Activated naive CD4-positive, alpha-beta T cell treated with anti-CD3 and anti-CD28 coated beads, Interleukin-2, amount 10 ng/mL, durations not matched to agents 7 days and 5 days (primary cell): ENCODE data around the gene GRIK2.

ENCODE experiments used
- CTCF ChIA-PET: fragments of 350-600 bp; sonication (Branson Sonifier 250); formaldehyde crosslinking; loops from one replicate; lab custom pipeline; 2021; ENCODE audit warnings: antibody characterized with exemption; lab: Charles Lee
- DNase-seq: peaks from one replicate; pipeline ENCODE4 v3.0.0-alpha.2; 2020
- H3K27ac Mint-ChIP-seq: one replicate; pipeline ENCODE4 v1.8.0; 2021; ENCODE audit warnings: mild to moderate bottlenecking, moderate library complexity, mixed read lengths
- H3K27me3 Mint-ChIP-seq: one replicate; pipeline ENCODE4 v1.8.0; 2021; ENCODE audit warnings: mild to moderate bottlenecking, mixed read lengths
- H3K36me3 Mint-ChIP-seq: one replicate; pipeline ENCODE4 v1.8.0; 2021; ENCODE audit warnings: mixed read lengths
- H3K4me1 Mint-ChIP-seq: one replicate; pipeline ENCODE4 v1.8.0; 2021; ENCODE audit warnings: mixed read lengths
- H3K4me3 Mint-ChIP-seq: one replicate; pipeline ENCODE4 v1.8.0; 2021; ENCODE audit warnings: mild to moderate bottlenecking, moderate library complexity, mixed read lengths
- H3K9me3 Mint-ChIP-seq: one replicate; pipeline ENCODE4 v1.8.0; 2021; ENCODE audit warnings: mixed read lengths

The GRIK2 gene

DNA sequence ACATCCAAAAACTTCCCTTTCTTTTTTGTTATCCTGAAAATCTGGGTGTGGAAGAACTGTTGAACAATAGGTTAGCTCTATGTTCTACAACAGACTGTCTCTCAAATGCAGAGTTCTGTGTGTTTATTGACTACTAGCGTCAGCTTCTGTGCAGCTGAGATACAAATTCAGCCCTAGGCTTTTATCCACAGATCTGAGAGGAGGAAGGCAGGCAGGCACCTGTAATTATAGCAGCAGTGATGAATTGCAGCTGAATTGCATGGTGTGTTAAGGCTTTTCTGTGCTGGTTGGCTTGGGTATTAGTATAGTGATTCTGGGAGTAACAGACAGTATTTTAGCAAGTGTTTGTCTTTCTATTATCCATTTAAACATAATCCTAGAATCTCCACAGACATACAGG lies 24.4 kb downstream of the GRIK2 start:
- Mint-ChIP-seq H3K9me3 (no peaks in the 10 kb centered on the region), H3K27me3 (no peaks in the 10 kb centered on the region), H3K4me1 (no peaks in the 10 kb centered on the region), H3K27ac (no peak overlapping the region), H3K36me3 (no peaks in the 10 kb centered on the region), H3K4me3 (no peak overlapping the region)
- no peak for DNase-seq
- CTCF ChIA-PET, result no interaction called here

- Mint-ChIP-seq H3K36me3 (no peaks in the 10 kb centered on the region), H3K9me3 (peaks cover 1% of the 10 kb centered on the region), H3K27ac (no peak overlapping the region), H3K4me1 (no peaks in the 10 kb centered on the region), H3K27me3 (no peaks in the 10 kb centered on the region), H3K4me3 (no peak overlapping the region)
- no peak for DNase-seq
- CTCF ChIA-PET, result no interaction called here
Measured at GRCh38 chr6:101422251-101422650, 28.7 kb downstream of the GRIK2 start.

DNA sequence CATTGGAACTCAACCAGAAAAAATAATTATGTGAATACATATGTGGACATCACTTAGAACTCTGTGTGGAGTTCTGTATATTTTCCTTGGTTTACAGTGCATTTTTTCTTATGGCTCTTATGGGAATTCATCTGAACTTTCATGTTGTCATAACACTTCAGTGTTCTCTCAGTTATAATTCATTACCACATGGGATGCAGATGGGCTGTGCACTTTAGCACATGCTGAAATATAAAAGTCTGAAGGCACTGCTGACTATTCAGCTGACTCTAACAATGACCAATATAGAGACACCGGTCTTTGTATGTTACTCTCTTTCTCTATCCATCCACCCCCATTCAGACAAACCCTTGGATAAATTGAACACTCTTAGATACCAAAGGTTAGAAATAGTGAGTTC lies 29.3 kb downstream of the GRIK2 start:
- H3K4me3 Mint-ChIP-seq, result no peak overlapping the region
- CTCF ChIA-PET, result no interaction called here
- H3K9me3 Mint-ChIP-seq, result peaks cover 1% of the 10 kb centered on the region

DNA sequence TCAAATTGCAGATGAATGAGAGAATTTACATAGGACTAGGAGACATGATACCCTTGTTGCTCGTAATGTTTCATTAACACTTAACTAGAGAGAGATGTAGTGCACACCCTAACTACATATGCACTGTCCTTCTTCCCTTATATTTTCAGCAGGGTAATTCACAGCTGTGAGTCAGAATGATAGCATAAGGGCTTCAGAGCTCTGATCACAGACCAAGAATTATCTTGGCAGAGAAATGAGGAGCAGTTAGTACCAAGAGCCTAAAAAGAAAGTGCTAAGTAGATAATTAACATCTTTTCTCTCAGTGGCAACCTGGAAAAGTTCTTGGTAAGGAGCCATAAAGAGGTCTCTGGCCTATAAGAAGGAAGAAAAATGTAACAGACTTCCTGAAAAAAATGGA lies 35.8 kb downstream of the GRIK2 start:
- H3K9me3 Mint-ChIP-seq, result no peaks in the 10 kb centered on the region
- no peak overlapping the region for H3K4me3 Mint-ChIP-seq
- CTCF ChIA-PET, result no interaction called here
- no peak for DNase-seq
- no peaks in the 10 kb centered on the region for H3K27me3 Mint-ChIP-seq
- no peak overlapping the region for H3K27ac Mint-ChIP-seq
- no peaks in the 10 kb centered on the region for H3K4me1 Mint-ChIP-seq
- H3K36me3 Mint-ChIP-seq, result no peaks in the 10 kb centered on the region

More for the DNA sequence above, 29.3 kb downstream of the GRIK2 start:
- Mint-ChIP-seq H3K27me3 (no peaks in the 10 kb centered on the region), H3K36me3 (no peaks in the 10 kb centered on the region), H3K4me1 (no peaks in the 10 kb centered on the region), H3K27ac (no peak overlapping the region)
- no peak for DNase-seq

DNA sequence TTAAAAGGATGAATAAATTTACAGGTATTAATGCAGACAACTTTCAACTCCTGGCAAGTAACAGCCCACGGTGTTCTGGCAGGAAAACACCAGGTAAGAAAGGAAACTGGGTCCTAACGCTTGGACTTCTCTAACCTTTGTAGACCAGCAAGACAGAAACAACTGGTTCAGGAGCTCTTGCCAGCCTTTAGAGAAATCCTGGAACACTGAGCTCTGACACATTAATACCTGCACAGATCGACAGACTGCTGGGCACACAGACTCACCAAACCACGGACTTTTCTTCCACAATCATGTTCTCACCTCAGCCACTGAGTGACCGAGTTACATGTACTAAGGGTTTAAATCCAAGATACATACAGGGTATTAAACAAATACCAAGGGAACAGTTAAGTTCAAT lies 36.3 kb downstream of the GRIK2 start:
- no peak for DNase-seq
- Mint-ChIP-seq H3K36me3 (no peaks in the 10 kb centered on the region), H3K4me3 (no peak overlapping the region), H3K27me3 (no peaks in the 10 kb centered on the region), H3K4me1 (no peaks in the 10 kb centered on the region), H3K9me3 (no peaks in the 10 kb centered on the region), H3K27ac (no peak overlapping the region)
- CTCF ChIA-PET, result no interaction called here

GRCh38 chr6:101433141-101433540 lies 39.6 kb downstream of the GRIK2 start:
- H3K27ac Mint-ChIP-seq, result no peak overlapping the region
- no peaks in the 10 kb centered on the region for H3K9me3 Mint-ChIP-seq
- no peaks in the 10 kb centered on the region for H3K4me1 Mint-ChIP-seq
- no peaks in the 10 kb centered on the region for H3K36me3 Mint-ChIP-seq
- H3K27me3 Mint-ChIP-seq, result no peaks in the 10 kb centered on the region
- no peak for DNase-seq
- CTCF ChIA-PET, result no interaction called here
- no peak overlapping the region for H3K4me3 Mint-ChIP-seq

GRCh38 chr6:101434601-101435000 lies 41.1 kb downstream of the GRIK2 start:
- Mint-ChIP-seq H3K36me3 (no peaks in the 10 kb centered on the region), H3K4me3 (no peak overlapping the region), H3K27ac (no peak overlapping the region), H3K4me1 (no peaks in the 10 kb centered on the region), H3K9me3 (no peaks in the 10 kb centered on the region), H3K27me3 (no peaks in the 10 kb centered on the region)
- DNase-seq, result no peak
- CTCF ChIA-PET, result no interaction called here

GRCh38 chr6:101435038-101435437 lies 41.5 kb downstream of the GRIK2 start:
- no peaks in the 10 kb centered on the region for H3K36me3 Mint-ChIP-seq
- no peaks in the 10 kb centered on the region for H3K9me3 Mint-ChIP-seq
- H3K4me3 Mint-ChIP-seq, result no peak overlapping the region
- H3K4me1 Mint-ChIP-seq, result no peaks in the 10 kb centered on the region
- no peak overlapping the region for H3K27ac Mint-ChIP-seq
- DNase-seq, result no peak
- CTCF ChIA-PET, result no interaction called here
- no peaks in the 10 kb centered on the region for H3K27me3 Mint-ChIP-seq

DNA sequence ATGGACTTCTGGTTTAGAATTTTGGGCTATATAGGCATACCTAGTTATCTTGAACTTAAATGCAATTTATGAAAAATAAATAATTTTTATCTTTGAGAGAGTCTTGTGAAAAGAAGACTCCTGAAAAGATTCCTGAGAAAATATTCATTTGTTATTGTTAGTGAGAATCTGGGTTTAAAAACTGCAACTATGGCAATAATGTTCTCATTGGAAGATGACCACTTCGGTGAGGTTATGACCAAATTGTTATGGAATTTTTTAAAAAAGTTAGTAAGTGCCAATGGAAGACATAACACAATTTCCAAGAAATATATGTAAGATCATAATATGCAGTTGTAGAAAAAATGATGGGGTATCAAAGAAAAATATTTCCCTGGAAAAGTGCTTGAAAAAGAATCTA lies 46.3 kb downstream of the GRIK2 start:
- Mint-ChIP-seq H3K36me3 (no peaks in the 10 kb centered on the region), H3K9me3 (peaks cover 1% of the 10 kb centered on the region), H3K4me1 (no peaks in the 10 kb centered on the region), H3K27me3 (no peaks in the 10 kb centered on the region), H3K27ac (no peak overlapping the region), H3K4me3 (no peak overlapping the region)
- DNase-seq, result no peak
- CTCF ChIA-PET, result no interaction called here

GRCh38 chr6:101443315-101443714 lies 49.8 kb downstream of the GRIK2 start:
- H3K4me1 Mint-ChIP-seq, result no peaks in the 10 kb centered on the region
- CTCF ChIA-PET, result no interaction called here
- H3K27me3 Mint-ChIP-seq, result no peaks in the 10 kb centered on the region
- H3K27ac Mint-ChIP-seq, result no peak overlapping the region
- no peaks in the 10 kb centered on the region for H3K36me3 Mint-ChIP-seq
- no peak for DNase-seq
- H3K4me3 Mint-ChIP-seq, result no peak overlapping the region
- H3K9me3 Mint-ChIP-seq, result peaks cover 1% of the 10 kb centered on the region

DNA sequence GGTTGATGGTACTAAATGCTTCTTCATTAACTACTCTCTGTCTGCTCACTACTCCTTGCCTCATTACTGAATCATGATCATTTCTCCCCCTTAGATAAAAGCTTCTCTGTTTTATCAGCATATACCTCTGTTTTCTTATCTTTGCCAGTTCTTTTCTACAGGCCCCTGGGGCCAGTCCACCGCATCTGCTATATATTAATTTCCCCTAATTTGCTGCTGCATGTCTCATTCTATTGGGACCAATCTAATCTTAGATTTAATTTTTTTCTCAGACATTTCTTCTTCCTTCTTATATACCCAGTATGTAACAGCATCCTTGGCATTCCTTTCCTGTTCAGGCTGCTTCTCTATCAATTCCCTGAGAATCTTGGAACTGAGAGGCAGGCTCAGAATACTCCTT lies 51.2 kb downstream of the GRIK2 start:
- Mint-ChIP-seq H3K27me3 (no peaks in the 10 kb centered on the region), H3K4me3 (no peak overlapping the region), H3K9me3 (peaks cover 1% of the 10 kb centered on the region), H3K4me1 (no peaks in the 10 kb centered on the region), H3K36me3 (no peaks in the 10 kb centered on the region), H3K27ac (no peak overlapping the region)
- no peak for DNase-seq
- CTCF ChIA-PET, result no interaction called here

DNA sequence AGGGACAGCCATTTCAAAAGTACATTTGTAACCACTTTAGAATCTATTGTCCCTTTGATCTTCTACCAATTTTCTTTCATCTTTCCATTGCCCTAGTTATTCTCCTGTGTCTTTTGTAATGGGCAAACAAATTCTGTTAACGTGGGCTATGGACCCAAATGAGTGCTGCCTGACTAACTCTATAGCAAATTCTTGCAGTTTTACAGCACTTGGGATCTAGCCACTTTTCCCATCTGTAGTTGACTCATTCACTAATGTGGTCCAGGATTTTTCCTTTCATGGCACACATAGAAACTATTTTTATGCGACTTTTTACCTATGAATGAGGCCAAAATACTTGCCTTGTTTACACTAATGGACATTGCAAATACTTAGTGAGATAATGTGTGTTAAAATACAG lies 52.0 kb downstream of the GRIK2 start:
- Mint-ChIP-seq H3K4me3 (no peak overlapping the region), H3K4me1 (no peaks in the 10 kb centered on the region), H3K27me3 (no peaks in the 10 kb centered on the region), H3K27ac (no peak overlapping the region), H3K9me3 (peaks cover 1% of the 10 kb centered on the region), H3K36me3 (no peaks in the 10 kb centered on the region)
- CTCF ChIA-PET, result no interaction called here
- no peak for DNase-seq

DNA sequence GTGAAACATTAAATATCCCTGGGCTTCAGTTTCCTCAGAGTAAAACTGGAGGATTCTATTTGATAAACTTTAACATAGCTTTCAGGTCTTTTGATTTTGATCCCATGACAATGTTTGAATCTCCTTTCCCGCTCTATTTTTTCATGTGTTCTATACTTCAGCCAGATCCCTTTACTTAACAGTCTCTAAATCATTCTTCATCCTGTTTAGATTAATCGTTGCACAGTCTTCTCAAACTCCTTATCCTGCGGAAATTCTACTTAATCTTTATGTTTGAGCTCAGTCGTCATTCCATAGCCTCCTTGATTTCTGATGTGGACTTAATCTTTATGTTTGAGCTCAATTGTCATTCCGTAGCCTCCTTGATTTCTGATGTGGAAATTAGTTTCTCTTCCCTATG lies 57.4 kb downstream of the GRIK2 start:
- Mint-ChIP-seq H3K27ac (no peak overlapping the region), H3K27me3 (no peaks in the 10 kb centered on the region), H3K9me3 (no peaks in the 10 kb centered on the region), H3K4me3 (no peak overlapping the region), H3K4me1 (no peaks in the 10 kb centered on the region), H3K36me3 (no peaks in the 10 kb centered on the region)
- CTCF ChIA-PET, result no interaction called here
- DNase-seq, result no peak

DNA sequence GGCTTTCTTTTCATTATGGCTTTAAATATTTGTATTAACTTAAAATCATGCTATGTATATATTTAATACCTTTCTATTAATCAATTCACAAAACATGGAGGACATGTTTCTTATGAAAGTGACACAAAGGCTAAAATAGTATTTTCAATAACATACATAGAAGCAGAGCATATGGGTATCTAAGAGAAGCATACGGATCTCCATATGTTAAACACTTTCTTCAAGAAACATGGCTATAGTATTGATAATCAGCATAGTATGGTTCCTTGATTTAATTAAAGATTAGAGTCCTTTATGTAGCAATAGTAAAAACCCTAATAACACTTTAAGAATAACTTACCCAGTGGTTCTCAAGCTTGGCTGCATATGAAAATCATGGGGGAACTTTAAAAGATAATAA lies 58.5 kb downstream of the GRIK2 start:
- H3K27ac Mint-ChIP-seq, result no peak overlapping the region
- no peaks in the 10 kb centered on the region for H3K4me1 Mint-ChIP-seq
- DNase-seq, result no peak
- H3K36me3 Mint-ChIP-seq, result no peaks in the 10 kb centered on the region
- H3K27me3 Mint-ChIP-seq, result no peaks in the 10 kb centered on the region
- CTCF ChIA-PET, result no interaction called here
- no peaks in the 10 kb centered on the region for H3K9me3 Mint-ChIP-seq
- no peak overlapping the region for H3K4me3 Mint-ChIP-seq

- Mint-ChIP-seq H3K27me3 (no peaks in the 10 kb centered on the region), H3K4me3 (no peak overlapping the region), H3K27ac (no peak overlapping the region), H3K4me1 (no peaks in the 10 kb centered on the region), H3K36me3 (no peaks in the 10 kb centered on the region), H3K9me3 (no peaks in the 10 kb centered on the region)
- CTCF ChIA-PET, result no interaction called here
- DNase-seq, result no peak
Measured at GRCh38 chr6:101453221-101453620, 59.7 kb downstream of the GRIK2 start.

DNA sequence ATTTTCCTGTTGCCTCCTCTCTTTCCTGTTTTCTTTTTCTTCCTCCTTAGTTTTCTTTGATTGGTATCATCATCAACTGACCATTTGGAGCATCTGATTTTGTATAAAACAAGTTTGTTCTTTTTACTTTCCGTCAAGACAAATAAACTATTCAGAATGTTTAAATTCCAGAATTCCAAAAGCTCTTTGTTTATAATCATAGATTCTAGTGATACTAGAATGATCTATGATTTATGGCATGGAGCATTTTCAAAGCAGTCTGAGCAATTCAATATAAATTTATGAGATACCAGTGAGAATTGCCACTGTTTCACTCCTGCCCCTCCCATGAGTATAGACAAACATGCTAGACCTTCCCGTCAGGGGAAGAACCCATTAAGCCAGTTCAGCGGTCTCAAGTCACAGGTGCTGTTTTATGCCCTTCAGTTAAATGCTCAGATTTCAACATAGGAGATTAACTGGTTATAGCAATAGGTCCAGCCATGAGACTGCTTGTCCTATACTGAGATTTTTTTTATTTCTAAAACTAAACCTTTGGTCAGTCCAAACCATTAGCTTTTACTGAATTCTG lies 60.7 kb downstream of the GRIK2 start:
- Mint-ChIP-seq H3K4me1 (no peaks in the 10 kb centered on the region), H3K4me3 (no peak overlapping the region), H3K36me3 (no peaks in the 10 kb centered on the region), H3K27me3 (no peaks in the 10 kb centered on the region), H3K9me3 (no peaks in the 10 kb centered on the region), H3K27ac (no peak overlapping the region)
- CTCF ChIA-PET, result interaction anchor here (0.6 kb wide), 1 partner anchor 1578 kb away, joined by 4 read pairs; no protein-coding TSS in a partner anchor
- DNase-seq, result no peak
